Osteocyte (in vitro differentiated cells): ENCODE measurements around the gene SART1. TPM values are rescaled to one million over a fixed set of nuclear protein-coding genes. Genes with fewer than 3 reads are reported as not detected.

Source experiments
- DNase-seq: peaks from one replicate; pipeline ENCODE4 v3.0.0; 2021; ENCODE audit warnings: mixed read lengths; ENCODE audit not compliant: unreplicated experiment; ENCODE audit errors: extremely low spot score
- H3K27ac Mint-ChIP-seq: one replicate; pipeline ENCODE4 v1.8.0; 2021; ENCODE audit warnings: mild to moderate bottlenecking, mixed read lengths; ENCODE audit not compliant: unreplicated experiment
- H3K27me3 Mint-ChIP-seq: one replicate; pipeline ENCODE4 v1.8.0; 2021; ENCODE audit warnings: mixed read lengths; ENCODE audit not compliant: unreplicated experiment
- H3K36me3 Mint-ChIP-seq: one replicate; pipeline ENCODE4 v1.8.0; 2021; ENCODE audit warnings: mixed read lengths; ENCODE audit not compliant: unreplicated experiment
- H3K4me1 Mint-ChIP-seq: one replicate; pipeline ENCODE4 v1.8.0; 2021; ENCODE audit warnings: mixed read lengths; ENCODE audit not compliant: unreplicated experiment
- H3K4me3 Mint-ChIP-seq: one replicate; pipeline ENCODE4 v1.8.0; 2021; ENCODE audit warnings: mild to moderate bottlenecking, moderate library complexity, mixed read lengths; ENCODE audit not compliant: unreplicated experiment
- H3K9me3 Mint-ChIP-seq: one replicate; pipeline ENCODE4 v1.8.0; 2021; ENCODE audit warnings: mixed read lengths; ENCODE audit not compliant: unreplicated experiment
- total RNA-seq: library from RNA; stranded (reverse); gene quantifications from 2 replicates; pipeline ENCODE4 v1.2.1, GENCODE V29; 2021
- TF ChIP-seq, protein P1 (sequence below): fragments of 200-600 bp; sonication (generic); IDR thresholded peaks from 2 replicates; pipeline ENCODE4 v1.5.0; 2021; ENCODE audit warnings: antibody characterized with exemption, mild to moderate bottlenecking, moderate library complexity

The SART1 gene
- total RNA-seq, 1 donor from 2014 or later = 55.9 TPM

DNA sequence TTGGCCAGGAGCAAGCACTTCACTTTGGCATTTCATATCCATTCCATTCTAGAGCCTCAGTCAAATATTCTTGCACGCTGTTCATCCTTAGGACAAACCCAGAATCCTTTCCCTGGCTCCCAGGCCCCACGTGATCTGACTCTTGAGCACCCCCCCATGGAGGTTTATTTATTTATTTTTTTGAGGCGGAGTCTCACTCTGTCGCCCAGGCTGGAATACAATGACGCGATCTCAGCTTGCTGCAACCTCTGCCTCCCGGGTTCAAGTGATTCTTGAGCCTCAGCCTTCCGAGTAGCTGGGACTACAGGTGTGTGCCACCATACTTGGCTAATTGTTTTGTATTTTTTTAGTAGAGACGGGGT lies 29.0 kb upstream of the SART1 start:
- Mint-ChIP-seq H3K4me3 (no peak overlapping the region), H3K36me3 (no peaks in the 10 kb centered on the region), H3K4me1 (peaks cover 9% of the 10 kb centered on the region), H3K27me3 (no peaks in the 10 kb centered on the region), H3K27ac (no peak overlapping the region), H3K9me3 (no peaks in the 10 kb centered on the region)
- DNase-seq = no peak
- TF ChIP-seq, protein P1, sequence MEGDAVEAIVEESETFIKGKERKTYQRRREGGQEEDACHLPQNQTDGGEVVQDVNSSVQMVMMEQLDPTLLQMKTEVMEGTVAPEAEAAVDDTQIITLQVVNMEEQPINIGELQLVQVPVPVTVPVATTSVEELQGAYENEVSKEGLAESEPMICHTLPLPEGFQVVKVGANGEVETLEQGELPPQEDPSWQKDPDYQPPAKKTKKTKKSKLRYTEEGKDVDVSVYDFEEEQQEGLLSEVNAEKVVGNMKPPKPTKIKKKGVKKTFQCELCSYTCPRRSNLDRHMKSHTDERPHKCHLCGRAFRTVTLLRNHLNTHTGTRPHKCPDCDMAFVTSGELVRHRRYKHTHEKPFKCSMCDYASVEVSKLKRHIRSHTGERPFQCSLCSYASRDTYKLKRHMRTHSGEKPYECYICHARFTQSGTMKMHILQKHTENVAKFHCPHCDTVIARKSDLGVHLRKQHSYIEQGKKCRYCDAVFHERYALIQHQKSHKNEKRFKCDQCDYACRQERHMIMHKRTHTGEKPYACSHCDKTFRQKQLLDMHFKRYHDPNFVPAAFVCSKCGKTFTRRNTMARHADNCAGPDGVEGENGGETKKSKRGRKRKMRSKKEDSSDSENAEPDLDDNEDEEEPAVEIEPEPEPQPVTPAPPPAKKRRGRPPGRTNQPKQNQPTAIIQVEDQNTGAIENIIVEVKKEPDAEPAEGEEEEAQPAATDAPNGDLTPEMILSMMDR = no peak

- Mint-ChIP-seq H3K36me3 (no peaks in the 10 kb centered on the region), H3K9me3 (no peaks in the 10 kb centered on the region), H3K27ac (no peak overlapping the region), H3K27me3 (no peaks in the 10 kb centered on the region), H3K4me3 (no peak overlapping the region), H3K4me1 (peaks cover 9% of the 10 kb centered on the region)
- TF ChIP-seq, protein P1 = no peak
- no peak for DNase-seq
Measured at GRCh38 chr11:65934014-65934413, 27.5 kb upstream of the SART1 start.

DNA sequence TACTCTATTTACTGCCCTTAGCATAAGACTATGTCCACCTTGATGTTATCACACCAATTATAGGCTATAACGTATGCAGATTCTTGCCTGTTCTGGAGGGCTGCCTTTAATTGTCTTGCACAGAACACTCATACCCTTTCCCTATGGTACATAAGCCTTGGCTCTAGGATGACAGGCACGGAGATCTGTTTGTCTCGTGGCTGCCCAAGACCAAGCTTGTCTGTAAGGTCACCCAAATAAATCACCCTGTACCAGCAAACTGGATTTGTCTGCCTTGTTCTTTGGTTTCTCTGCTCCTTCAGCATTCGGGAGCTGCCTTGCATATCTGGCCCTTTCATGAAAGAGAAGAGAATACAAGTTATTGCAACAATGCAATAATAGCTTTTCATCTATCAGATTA lies 23.8 kb upstream of the SART1 start:
- no peaks in the 10 kb centered on the region for H3K27me3 Mint-ChIP-seq
- no peak overlapping the region for H3K4me3 Mint-ChIP-seq
- peaks cover 6% of the 10 kb centered on the region for H3K4me1 Mint-ChIP-seq
- H3K27ac Mint-ChIP-seq = no peak overlapping the region
- TF ChIP-seq, protein P1 = no peak
- no peaks in the 10 kb centered on the region for H3K36me3 Mint-ChIP-seq
- H3K9me3 Mint-ChIP-seq = no peaks in the 10 kb centered on the region
- DNase-seq = no peak

GRCh38 chr11:65941720-65942310 lies 19.7 kb upstream of the SART1 start:
- no peak overlapping the region for H3K27ac Mint-ChIP-seq
- H3K9me3 Mint-ChIP-seq = no peaks in the 10 kb centered on the region
- no peak overlapping the region for H3K4me3 Mint-ChIP-seq
- H3K36me3 Mint-ChIP-seq = no peaks in the 10 kb centered on the region
- DNase-seq = no peak
- peaks cover 3% of the 10 kb centered on the region for H3K4me1 Mint-ChIP-seq
- no peaks in the 10 kb centered on the region for H3K27me3 Mint-ChIP-seq
- TF ChIP-seq, protein P1 = no peak

- no peaks in the 10 kb centered on the region for H3K36me3 Mint-ChIP-seq
- H3K4me1 Mint-ChIP-seq = peaks cover 3% of the 10 kb centered on the region
- no peaks in the 10 kb centered on the region for H3K27me3 Mint-ChIP-seq
- H3K27ac Mint-ChIP-seq = no peak overlapping the region
- no peak overlapping the region for H3K4me3 Mint-ChIP-seq
- DNase-seq = no peak
- TF ChIP-seq, protein P1 = no peak
- H3K9me3 Mint-ChIP-seq = no peaks in the 10 kb centered on the region
Measured at GRCh38 chr11:65942531-65942930, 19.0 kb upstream of the SART1 start.
